ENCODE results near the gene RALGDS. TPM values are rescaled to one million over a fixed set of nuclear protein-coding genes. Genes with fewer than 3 reads are reported as not detected.

RALGDS gene
- total and polyA plus RNA-seq, 2 of the 4 experiments (the other 2 are of a cell fraction): 13.1 to 36.9 TPM

DNA sequence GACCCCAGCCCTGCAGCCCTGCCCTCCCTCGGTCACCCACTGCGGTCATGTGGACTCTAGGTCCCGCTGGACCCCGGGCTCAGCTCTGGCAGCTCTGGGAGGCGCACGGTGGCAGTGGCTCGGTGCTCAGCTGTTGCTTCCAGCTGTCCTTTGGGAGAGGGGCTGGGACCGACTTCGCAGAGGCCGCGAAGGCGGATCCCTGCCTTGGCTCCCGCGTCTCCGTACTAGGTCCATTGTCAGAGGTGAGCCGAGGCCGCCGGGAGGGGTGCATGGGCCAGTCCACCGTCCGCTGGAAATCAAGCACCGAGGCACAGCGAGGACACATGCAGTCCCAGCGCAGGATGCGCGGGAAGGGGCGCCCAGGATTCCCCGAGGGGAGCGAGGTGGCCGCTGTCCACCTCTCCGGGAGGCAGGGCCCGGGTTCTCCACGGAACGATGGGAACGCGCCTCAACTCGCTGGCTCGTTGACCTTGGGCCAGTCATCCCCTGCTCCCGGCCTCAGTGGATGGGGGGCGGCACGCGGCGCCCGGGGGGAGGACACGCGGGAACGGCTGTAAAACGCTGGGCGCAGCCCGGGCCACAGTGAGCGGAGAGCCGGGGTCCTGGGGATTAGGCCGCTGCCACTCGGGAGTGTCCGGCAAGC is 41.9 kb upstream of the RALGDS start (continued):
- TF ChIP-seq RAD21 (IDR thresholded peaks at IDR 0.05; ENCODE audit: low read length): no peak

DNA sequence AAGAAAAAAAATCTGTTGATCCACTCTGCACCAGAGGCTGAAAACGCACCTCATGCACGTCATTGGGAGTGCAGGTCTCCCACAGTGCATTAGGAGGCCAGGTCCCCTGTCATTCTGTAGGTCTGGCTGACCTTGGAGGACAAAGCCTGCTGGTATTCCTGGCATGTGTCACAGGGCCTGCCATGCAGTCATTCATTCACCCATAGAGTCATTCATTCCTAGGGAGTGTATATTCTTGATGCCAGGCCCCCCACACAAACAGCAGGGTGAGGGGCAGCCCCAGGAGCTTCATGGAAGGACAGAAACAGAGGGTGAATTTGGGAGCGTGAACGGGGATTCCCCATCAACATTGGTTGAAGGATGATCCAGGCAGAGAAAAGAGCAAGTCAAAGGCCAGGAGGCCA is 40.5 kb upstream of the RALGDS start:
- TF ChIP-seq RFX5 (IDR thresholded peaks at IDR 0.05; ENCODE audit: low read depth, low read length): no peak
- no peak for TF ChIP-seq MXI1 (IDR thresholded peaks at IDR 0.05; ENCODE audit: borderline replicate concordance, low read depth, low read length)
- no peak for TF ChIP-seq CEBPB (IDR thresholded peaks at IDR 0.05; ENCODE audit: low read depth, low read length)
- TF ChIP-seq, protein P1, sequence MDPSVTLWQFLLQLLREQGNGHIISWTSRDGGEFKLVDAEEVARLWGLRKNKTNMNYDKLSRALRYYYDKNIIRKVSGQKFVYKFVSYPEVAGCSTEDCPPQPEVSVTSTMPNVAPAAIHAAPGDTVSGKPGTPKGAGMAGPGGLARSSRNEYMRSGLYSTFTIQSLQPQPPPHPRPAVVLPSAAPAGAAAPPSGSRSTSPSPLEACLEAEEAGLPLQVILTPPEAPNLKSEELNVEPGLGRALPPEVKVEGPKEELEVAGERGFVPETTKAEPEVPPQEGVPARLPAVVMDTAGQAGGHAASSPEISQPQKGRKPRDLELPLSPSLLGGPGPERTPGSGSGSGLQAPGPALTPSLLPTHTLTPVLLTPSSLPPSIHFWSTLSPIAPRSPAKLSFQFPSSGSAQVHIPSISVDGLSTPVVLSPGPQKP (IDR thresholded peaks at IDR 0.05; ENCODE audit: borderline replicate concordance, low read depth, low read length): no peak
- ChIA-PET POLR2A (ENCODE audit: unreplicated experiment) (no interaction called here), CTCF (interaction anchor here (0.6 to 1.6 kb wide), 2 partner anchors 24 to 131 kb away, joined by 3 to 10 read pairs; partner anchors contain the start of gene GTF3C5)
- Histone ChIP-seq H4K5ac (ENCODE audit: low read depth, low read length) (no peak overlapping the region), H4K8ac (ENCODE audit: low read depth in 2 of 2, low read length in 2 of 2) (no peak overlapping the region), H3K79me1 (ENCODE audit: low read depth in 1 of 2, low read length in 2 of 2) (no peaks in the 10 kb centered on the region), H3K56ac (ENCODE audit: extremely low read depth, insufficient read depth, low read length) (no peak overlapping the region), H3K27me3 (ENCODE audit: control insufficient read depth, insufficient read depth, low read length) (no peaks in the 10 kb centered on the region; the same call in 1 of the 2 replicates), H2AFZ (replicated peaks; ENCODE audit: low read length, poor library complexity) (no peak overlapping the region), H4K91ac (ENCODE audit: insufficient read depth, low read depth, low read length) (no peak overlapping the region), H3K9me3 (ENCODE audit: control insufficient read depth, insufficient read depth, low read length) (no peaks in the 10 kb centered on the region), H3K4ac (ENCODE audit: low read depth, low read length) (no peak overlapping the region), H2AK9ac (replicated peaks; ENCODE audit: low read depth, low read length, poor library complexity) (no peak overlapping the region), H3K27ac (ENCODE audit: insufficient read depth, low read length) (no peak overlapping the region), H3K18ac (ENCODE audit: low read depth, low read length) (no peak overlapping the region), H3K4me3 (ENCODE audit: insufficient read depth, low read depth, low read length) (no peak overlapping the region), H4K20me1 (ENCODE audit: insufficient read depth, low read length) (no peaks in the 10 kb centered on the region), H3K9ac (ENCODE audit: low read depth, low read length) (no peak overlapping the region), H3K9me1 (ENCODE audit: insufficient read depth, low read length) (0 out of 2 replicates have a peak, but pooled peaks cover 6% of the 10 kb centered on the region), H2BK20ac (ENCODE audit: low read depth, low read length) (no peak overlapping the region), H2BK120ac (ENCODE audit: low read depth, low read length) (no peak overlapping the region), H2BK5ac (ENCODE audit: low read depth, low read length, poor library complexity, severe bottlenecking) (no peak overlapping the region), H3K14ac (replicated peaks; ENCODE audit: low read depth, low read length) (no peak overlapping the region), H3K23ac (ENCODE audit: low read depth, low read length) (no peak overlapping the region), H3K4me1 (ENCODE audit: control insufficient read depth, insufficient read depth, low read length) (peaks cover 10% of the 10 kb centered on the region; the same call in 1 of the 2 replicates), H2BK15ac (ENCODE audit: low read depth, low read length) (no peak overlapping the region), H3K4me2 (ENCODE audit: low read depth, low read length) (no peak overlapping the region), H3K36me3 (ENCODE audit: control insufficient read depth, insufficient read depth, low read length) (no peaks in the 10 kb centered on the region), H2AK5ac (ENCODE audit: low read depth, low read length) (no peak overlapping the region)
- ATAC-seq (ENCODE audit: low read depth): no peak
- BruUV-seq (replicated peaks): no TSS peak
- intact Hi-C loops (cut with micrococcal nuclease) (no loop called here), dilution Hi-C loops (cut with HindIII; ENCODE audit: low sequenced_read_pairs, unreplicated experiment) (no loop called here), in situ Hi-C loops (cut with MboI; ENCODE audit: low sequenced_read_pairs) (no loop called here)
- no peak for DNase-seq
- 80% methylated on average over 1 of the region's 4 CpGs; no CpG with 5 or more reads in 1 of the 2 experiments for WGBS, 2 experiments (ENCODE audit: extremely low coverage in 2 of 2, insufficient read length in 1 of 2)

Data from IMR-90 (cell line).